H1 (cell line): ENCODE data around the gene MTFR2. TPM values are rescaled to one million over a fixed set of nuclear protein-coding genes. Genes with fewer than 3 reads are reported as not detected.

Experiments
- ASH2L ChIP-seq: fragments of 200-600, 300-600 bp; sonication (generic); IDR thresholded peaks from one replicate; pipeline ENCODE4 v1.7.1; 2017; ENCODE audit warnings: low read length
- ATF3 ChIP-seq: IDR thresholded peaks from 2 replicates; pipeline ENCODE4 v1.6.1; 2011; ENCODE audit warnings: low read depth, mild to moderate bottlenecking, low read length; ENCODE audit not compliant: insufficient read depth
- CEBPB ChIP-seq: IDR thresholded peaks from 2 replicates; pipeline ENCODE4 v1.6.1; 2012; ENCODE audit warnings: low read depth, low read length
- CHD2 ChIP-seq: IDR thresholded peaks from 2 replicates; pipeline ENCODE4 v1.6.1; 2012; ENCODE audit warnings: low read length, improper control_type of control experiment
- CTCF ChIP-seq, 3 experiments: IDR thresholded peaks; 1 replicate in 2 of 3; 2 replicates in 1 of 3; pipeline versions ENCODE4 v1.5.1 to v1.6.1; 2011; ENCODE audit warnings: low read length in 3 of 3, mild to moderate bottlenecking in 3 of 3, inconsistent platforms in 2 of 3, low read depth in 1 of 3, moderate library complexity in 1 of 3; ENCODE audit not compliant: insufficient read depth in 1 of 3; ENCODE audit errors: control extremely low read depth in 1 of 3
- E2F6 ChIP-seq: IDR thresholded peaks from 2 replicates; pipeline ENCODE4 v1.6.1; 2012; ENCODE audit warnings: inconsistent platforms
- EGR1 ChIP-seq: IDR thresholded peaks from 2 replicates; pipeline ENCODE4 v1.6.1; 2011; ENCODE audit warnings: low read depth, low read length, borderline replicate concordance
- GTF2F1 ChIP-seq: IDR thresholded peaks from 2 replicates; pipeline ENCODE4 v1.6.1; 2012; ENCODE audit warnings: low read depth, low read length, improper control_type of control experiment, borderline replicate concordance
- HDAC6 ChIP-seq: IDR thresholded peaks from one replicate; pipeline ENCODE4 v1.7.1; 2012; ENCODE audit warnings: low read depth, mild to moderate bottlenecking, inconsistent platforms, low read length, moderate library complexity
- JUND ChIP-seq: IDR thresholded peaks from 2 replicates; pipeline ENCODE4 v1.6.1; 2011; ENCODE audit warnings: mild to moderate bottlenecking, improper control_type of control experiment, low read length
- KDM4A ChIP-seq: IDR thresholded peaks from one replicate; pipeline ENCODE4 v1.7.1; 2012; ENCODE audit warnings: low read depth, mild to moderate bottlenecking, moderate library complexity, low read length, inconsistent platforms; ENCODE audit not compliant: severe bottlenecking
- MAX ChIP-seq: IDR thresholded peaks from 2 replicates; pipeline ENCODE4 v1.6.1; 2012; ENCODE audit warnings: inconsistent platforms
- PHF8 ChIP-seq: fragments of 200-600 bp; sonication (generic); conservative IDR thresholded peaks from 2 replicates; pipeline ENCODE4 v1.7.1; 2012; ENCODE audit warnings: low read depth, mild to moderate bottlenecking, inconsistent platforms, low read length, moderate library complexity
- POLR2AphosphoS5 ChIP-seq: IDR thresholded peaks from 2 replicates; pipeline ENCODE4 v1.6.1; 2011; ENCODE audit warnings: low read depth, low read length
- RNF2 ChIP-seq: fragments of 200-900, 300-1000 bp; sonication (generic); IDR thresholded peaks from 2 replicates; pipeline ENCODE4 v1.7.1; 2016; ENCODE audit warnings: borderline replicate concordance, low read depth, mild to moderate bottlenecking, antibody characterized with exemption, low read length; ENCODE audit not compliant: poor library complexity, severe bottlenecking; ENCODE audit errors: missing control alignments
- RXRA ChIP-seq: IDR thresholded peaks from 2 replicates; pipeline ENCODE4 v1.6.1; 2011; ENCODE audit warnings: low read depth, mild to moderate bottlenecking, low read length, moderate library complexity; ENCODE audit not compliant: insufficient read depth
- SIRT6 ChIP-seq: IDR thresholded peaks from one replicate; pipeline ENCODE4 v1.7.1; 2012; ENCODE audit warnings: low read length, inconsistent platforms
- SIX5 ChIP-seq: IDR thresholded peaks from 2 replicates; pipeline ENCODE4 v1.6.1; 2011; ENCODE audit warnings: mild to moderate bottlenecking, low read depth, low read length
- SP1 ChIP-seq: IDR thresholded peaks from 2 replicates; pipeline ENCODE4 v1.6.1; 2011; ENCODE audit warnings: low read depth, low read length
- SP2 ChIP-seq: IDR thresholded peaks from 2 replicates; pipeline ENCODE4 v1.6.1; 2012; ENCODE audit warnings: mild to moderate bottlenecking, low read length, inconsistent platforms
- polyA plus RNA-seq, 7 experiments: library from polyadenylated mRNA; depleted of rRNA in 3 of 7; stranded (reverse) in 5 of 7; unstranded in 2 of 7; fragments of >200 nt in 5 of 7; fragments of 200-250 nt in 2 of 7; gene quantifications; 1 replicate in 5 of 7; 2 replicates in 1 of 7; 4 replicates in 1 of 7; pipeline versions ENCODE4 v1.2.1 to v1.2.3, GENCODE V29; 2011 to 2013; ENCODE audit warnings: missing spikeins in 2 of 7, mixed read lengths in 2 of 7
- total RNA-seq: library from RNA; stranded (reverse); fragmentation: NEBNext Ultra II Directional; extraction: Animal tissue kit (Norgen Biotek cat#: 25700); gene quantifications from 2 replicates; pipeline ENCODE4 v1.2.1, GENCODE V29; 2021

MTFR2 gene
- total and polyA plus RNA-seq, 2 of the 8 experiments (the other 6 are each of a cell fraction or from before 2014, with no cell fraction given), result 8.5 to 10.7 TPM

GRCh38 chr6:136249811-136250685 lies at the start of gene MTFR2 (continued):
- peak; percentile 50 for TF ChIP-seq PHF8
- no peak for TF ChIP-seq RXRA
- peak; percentile 38; the same call in 1 of the 2 replicates for TF ChIP-seq GTF2F1
- no peak for TF ChIP-seq CEBPB
- no peak for TF ChIP-seq E2F6
- peak; percentile 40 for TF ChIP-seq POLR2AphosphoS5
- TF ChIP-seq ATF3, result no peak; the same call in 1 of the 2 replicates
- TF ChIP-seq KDM4A, result peak; percentile 77
- TF ChIP-seq CTCF (IDR thresholded peaks at IDR 0.05; ENCODE audit: control extremely low read depth in 1 of 3, insufficient read depth in 1 of 3, low read depth in 1 of 3, low read length in 3 of 3), result peak in 1 of 3 experiments; percentile 1; a peak in 1 of 4 replicates
- TF ChIP-seq SIX5, result no peak
- peak; percentile 94 for TF ChIP-seq EGR1
- TF ChIP-seq MAX, result peak; percentile 82; the same call in 1 of the 2 replicates
- peak; percentile 62 for TF ChIP-seq SP2
- peak; percentile 99 for TF ChIP-seq SP1
- peak; percentile 89 for TF ChIP-seq CHD2
- TF ChIP-seq SIRT6, result no peak
- no peak for TF ChIP-seq RNF2
- TF ChIP-seq HDAC6, result no peak
- TF ChIP-seq ASH2L, result peak; percentile 88
- TF ChIP-seq JUND, result no peak
